Cerebellar cortex (tissue), 1 donor: ENCODE data around the gene NF1.
A peak's percentile ranks its signal among the peaks of the same experiment; 100 is the strongest.

Experiments used
- DNase-seq: peaks from one replicate; pipeline ENCODE4 v3.0.0-alpha.2; 2015; ENCODE audit warnings: low spot score

The NF1 gene

GRCh38 chr17:31385428-31386285, 290.9 kb downstream of the NF1 start:
- DNase-seq, result no peak

GRCh38 chr17:31386542-31387075, 291.8 kb downstream of the NF1 start:
- DNase-seq, result no peak

- no peak for DNase-seq
Observed at GRCh38 chr17:31387438-31387837, 292.7 kb downstream of the NF1 start.

- no peak for DNase-seq
Observed at GRCh38 chr17:31388351-31388750, 293.6 kb downstream of the NF1 start.

- DNase-seq, result peak; percentile 52
Observed at GRCh38 chr17:31388770-31389656, 294.2 kb downstream of the NF1 start.

- DNase-seq, result no peak
Observed at GRCh38 chr17:31389657-31390381, 295.0 kb downstream of the NF1 start.

- no peak for DNase-seq
Observed at GRCh38 chr17:31390426-31390747, 295.6 kb downstream of the NF1 start.

- peak; percentile 27 for DNase-seq
Observed at GRCh38 chr17:31390748-31391495, 296.1 kb downstream of the NF1 start.

GRCh38 chr17:31391496-31391949, 296.7 kb downstream of the NF1 start, which contains the start of gene RAB11FIP4:
Gene RAB11FIP4, plus strand, starts transcription at chr17:31391675. Its CDS starts 178 bp downstream, at chr17:31391853.
- peak; percentile 42 for DNase-seq

- DNase-seq, result peak; percentile 51
Observed at GRCh38 chr17:31392002-31392855, 297.5 kb downstream of the NF1 start.

- DNase-seq, result peak; percentile 82
Observed at GRCh38 chr17:31392856-31393748, 298.3 kb downstream of the NF1 start.

- DNase-seq, result no peak
Observed at GRCh38 chr17:31393749-31394146, 299.0 kb downstream of the NF1 start.

GRCh38 chr17:31394544-31394943, 299.8 kb downstream of the NF1 start:
- peak; percentile 40 for DNase-seq

- no peak for DNase-seq
Observed at GRCh38 chr17:31397256-31397939, 302.6 kb downstream of the NF1 start.

- DNase-seq, result no peak
Observed at GRCh38 chr17:31398381-31399311, 303.9 kb downstream of the NF1 start.

GRCh38 chr17:31400481-31400950, 305.7 kb downstream of the NF1 start:
- DNase-seq, result no peak
